Nephron (organoid): ENCODE data around the gene DLEU7.

Experiments
- H3K27ac Mint-ChIP-seq, 3 experiments: 2 replicates each; pipeline ENCODE4 v1.8.0; 2020; ENCODE audit warnings: mixed read lengths in 3 of 3, mild to moderate bottlenecking in 2 of 3, moderate library complexity in 1 of 3
- H3K27me3 Mint-ChIP-seq: 2 replicates; pipeline ENCODE4 v1.8.0; 2021; ENCODE audit warnings: low read depth, mild to moderate bottlenecking, moderate library complexity, mixed read lengths
- H3K36me3 Mint-ChIP-seq: 2 replicates; pipeline ENCODE4 v1.8.0; 2020; ENCODE audit warnings: low read depth, mixed read lengths
- H3K4me1 Mint-ChIP-seq: 2 replicates; pipeline ENCODE4 v1.8.0; 2020; ENCODE audit warnings: mixed read lengths
- H3K4me3 Mint-ChIP-seq, 3 experiments: 2 replicates each; pipeline ENCODE4 v1.8.0; 2020; ENCODE audit warnings: mild to moderate bottlenecking in 3 of 3, mixed read lengths in 3 of 3, moderate library complexity in 2 of 3
- H3K9me3 Mint-ChIP-seq: 2 replicates; pipeline ENCODE4 v1.8.0; 2020; ENCODE audit warnings: mixed read lengths
- TF ChIP-seq, protein P1 (sequence below), 3 experiments: fragments of 200-600 bp; sonication (generic); IDR thresholded peaks; one replicate each; pipeline ENCODE4 v1.5.0; 2021; ENCODE audit warnings: antibody characterized with exemption in 3 of 3; ENCODE audit not compliant: unreplicated experiment in 3 of 3

Gene DLEU7

GRCh38 chr13:50788551-50789210 lies 54.8 kb downstream of the DLEU7 start:
- peak overlapping the region; percentile 49 to 90 (median 76) for H3K27ac Mint-ChIP-seq
- TF ChIP-seq, protein P1, sequence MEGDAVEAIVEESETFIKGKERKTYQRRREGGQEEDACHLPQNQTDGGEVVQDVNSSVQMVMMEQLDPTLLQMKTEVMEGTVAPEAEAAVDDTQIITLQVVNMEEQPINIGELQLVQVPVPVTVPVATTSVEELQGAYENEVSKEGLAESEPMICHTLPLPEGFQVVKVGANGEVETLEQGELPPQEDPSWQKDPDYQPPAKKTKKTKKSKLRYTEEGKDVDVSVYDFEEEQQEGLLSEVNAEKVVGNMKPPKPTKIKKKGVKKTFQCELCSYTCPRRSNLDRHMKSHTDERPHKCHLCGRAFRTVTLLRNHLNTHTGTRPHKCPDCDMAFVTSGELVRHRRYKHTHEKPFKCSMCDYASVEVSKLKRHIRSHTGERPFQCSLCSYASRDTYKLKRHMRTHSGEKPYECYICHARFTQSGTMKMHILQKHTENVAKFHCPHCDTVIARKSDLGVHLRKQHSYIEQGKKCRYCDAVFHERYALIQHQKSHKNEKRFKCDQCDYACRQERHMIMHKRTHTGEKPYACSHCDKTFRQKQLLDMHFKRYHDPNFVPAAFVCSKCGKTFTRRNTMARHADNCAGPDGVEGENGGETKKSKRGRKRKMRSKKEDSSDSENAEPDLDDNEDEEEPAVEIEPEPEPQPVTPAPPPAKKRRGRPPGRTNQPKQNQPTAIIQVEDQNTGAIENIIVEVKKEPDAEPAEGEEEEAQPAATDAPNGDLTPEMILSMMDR (IDR thresholded peaks at IDR 0.05; ENCODE audit: unreplicated experiment in 3 of 3), result no peak
- H3K36me3 Mint-ChIP-seq, result no peaks in the 10 kb centered on the region
- H3K27me3 Mint-ChIP-seq, result no peaks in the 10 kb centered on the region
- H3K4me1 Mint-ChIP-seq, result peaks cover 5% of the 10 kb centered on the region
- H3K4me3 Mint-ChIP-seq, result no peak overlapping the region
- peaks cover 4% of the 10 kb centered on the region for H3K9me3 Mint-ChIP-seq

DNA sequence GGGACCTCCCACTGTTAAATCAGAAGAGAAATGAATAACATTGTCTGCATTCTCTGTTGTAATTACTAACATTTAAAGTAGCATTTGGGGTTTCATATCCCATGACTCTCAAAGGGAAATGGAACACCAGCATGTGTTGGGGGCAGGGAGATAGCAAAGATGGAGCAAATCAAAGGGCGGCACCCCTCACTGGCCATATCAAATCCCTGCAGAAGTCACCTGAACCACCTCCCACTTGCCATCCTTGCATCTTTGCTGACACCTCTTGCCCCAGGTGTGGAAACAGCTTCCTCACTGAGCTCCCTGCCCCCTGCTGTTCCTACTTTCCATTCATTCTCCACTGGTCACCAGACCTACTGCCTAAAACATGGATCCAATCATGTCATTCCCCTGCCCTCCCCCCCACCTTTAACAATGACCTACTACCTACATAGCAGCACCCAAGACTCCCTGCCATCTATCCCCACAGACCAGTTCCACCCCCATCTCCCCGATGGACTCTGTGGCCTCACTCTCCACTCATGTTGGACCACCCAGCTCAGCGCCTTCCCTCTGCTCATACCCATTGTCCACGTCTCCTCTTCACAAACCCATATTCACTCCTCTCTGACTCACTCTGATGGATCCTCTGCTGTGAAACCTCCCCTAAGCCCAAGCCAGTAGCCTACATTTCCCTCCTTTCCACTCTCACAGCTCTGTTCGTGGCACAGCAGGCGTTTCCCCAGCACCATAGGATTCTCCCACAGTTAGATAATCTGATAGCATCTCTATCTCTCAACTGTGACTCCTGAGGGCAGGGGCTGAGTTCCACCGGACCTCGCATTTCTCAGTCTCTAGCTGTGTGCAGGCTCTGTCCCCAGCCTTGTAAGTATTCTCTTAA lies 55.9 kb downstream of the DLEU7 start:
- H3K27ac Mint-ChIP-seq, result no peak overlapping the region
- no peaks in the 10 kb centered on the region for H3K9me3 Mint-ChIP-seq

DNA sequence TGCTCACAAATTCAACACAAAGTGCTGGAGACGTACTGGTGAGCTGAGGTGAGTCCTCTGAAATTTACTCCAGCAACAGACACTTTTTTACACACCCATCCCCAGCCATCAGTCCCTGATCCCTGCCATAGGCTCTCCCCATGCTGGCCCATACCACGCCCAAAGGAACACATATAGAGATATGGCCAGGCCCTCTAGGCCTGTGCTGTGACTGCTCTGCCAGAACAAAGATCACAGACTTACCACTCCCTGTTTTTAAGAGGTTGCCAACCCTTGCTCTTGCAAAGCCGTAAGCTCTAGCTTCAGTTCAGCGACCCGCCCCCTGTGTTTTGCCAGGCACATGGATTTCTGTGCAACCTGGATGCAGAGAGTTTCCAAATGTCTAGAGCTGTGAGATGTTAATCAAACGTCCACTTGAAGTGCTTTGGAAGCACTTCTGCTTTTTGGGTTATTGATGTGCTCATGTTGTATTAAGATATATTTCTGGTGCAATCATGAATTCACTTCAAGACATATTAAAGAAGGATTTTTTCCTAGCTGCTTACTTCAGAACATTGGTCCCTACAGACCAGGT lies 59.7 kb downstream of the DLEU7 start:
- H3K4me3 Mint-ChIP-seq, result no peak overlapping the region

More for the DNA sequence above, 55.9 kb downstream of the DLEU7 start:
- TF ChIP-seq, protein P1 (IDR thresholded peaks at IDR 0.05; ENCODE audit: unreplicated experiment in 3 of 3), result no peak
- Mint-ChIP-seq H3K27me3 (no peaks in the 10 kb centered on the region), H3K36me3 (no peaks in the 10 kb centered on the region), H3K4me1 (peaks cover 5% of the 10 kb centered on the region), H3K4me3 (no peak overlapping the region)

GRCh38 chr13:50783066-50783465 lies 60.4 kb downstream of the DLEU7 start:
- H3K9me3 Mint-ChIP-seq, result no peaks in the 10 kb centered on the region
- H3K27me3 Mint-ChIP-seq, result no peaks in the 10 kb centered on the region
- TF ChIP-seq, protein P1 (IDR thresholded peaks at IDR 0.05; ENCODE audit: unreplicated experiment in 3 of 3), result no peak

More for the DNA sequence above, 59.7 kb downstream of the DLEU7 start:
- Mint-ChIP-seq H3K27me3 (no peaks in the 10 kb centered on the region), H3K9me3 (no peaks in the 10 kb centered on the region), H3K4me1 (peaks cover 7% of the 10 kb centered on the region), H3K27ac (no peak overlapping the region), H3K36me3 (no peaks in the 10 kb centered on the region)
- TF ChIP-seq, protein P1 (IDR thresholded peaks at IDR 0.05; ENCODE audit: unreplicated experiment in 3 of 3), result no peak

DNA sequence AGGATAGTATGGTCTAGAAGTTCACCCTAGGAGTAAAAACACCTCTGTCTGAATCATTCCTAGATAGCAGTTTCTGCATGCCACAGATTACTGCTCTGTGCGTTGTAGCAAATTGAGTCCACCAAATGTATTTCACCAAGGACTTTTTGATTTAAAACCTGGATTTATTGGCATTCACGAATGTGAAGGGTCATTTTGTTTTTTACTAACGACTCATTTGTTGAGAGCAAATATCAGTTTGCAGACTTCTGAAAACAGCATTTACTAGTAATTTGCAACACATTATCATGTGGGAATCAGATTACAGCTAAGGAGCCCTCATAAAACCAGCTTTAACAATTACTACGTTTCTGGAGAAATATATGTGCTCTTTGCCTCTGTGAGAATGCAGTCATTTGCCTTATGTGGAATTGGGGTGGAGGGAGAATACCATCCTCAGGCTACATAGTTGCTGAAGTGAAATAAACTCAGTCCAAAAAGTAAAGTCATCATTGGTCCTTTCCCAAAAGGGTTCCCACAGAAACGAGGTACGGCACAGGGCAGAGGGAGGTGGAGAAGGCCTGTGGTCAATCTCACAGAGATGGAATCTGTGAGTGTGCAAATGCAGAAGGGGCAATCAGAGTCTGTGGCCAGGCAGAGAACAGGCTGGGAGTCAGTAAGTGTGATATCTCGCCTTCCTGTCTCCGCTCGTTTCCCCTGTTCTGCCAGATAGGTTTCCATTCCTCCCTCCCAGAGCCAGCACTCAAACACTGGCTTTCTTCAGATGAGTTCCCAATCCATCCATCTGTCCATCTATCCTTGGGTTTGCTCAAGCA lies 63.1 kb downstream of the DLEU7 start:
- H3K27me3 Mint-ChIP-seq, result no peaks in the 10 kb centered on the region
- TF ChIP-seq, protein P1 (IDR thresholded peaks at IDR 0.05; ENCODE audit: unreplicated experiment in 3 of 3), result no peak
- peaks cover 14% of the 10 kb centered on the region for H3K9me3 Mint-ChIP-seq
- H3K27ac Mint-ChIP-seq, result peak overlapping the region in 1 of 3 experiments; percentile 73
- peaks cover 7% of the 10 kb centered on the region for H3K4me1 Mint-ChIP-seq
- H3K4me3 Mint-ChIP-seq, result no peak overlapping the region
- peaks cover 12% of the 10 kb centered on the region for H3K36me3 Mint-ChIP-seq

More at GRCh38 chr13:50783066-50783465, 60.4 kb downstream of the DLEU7 start:
- H3K27ac Mint-ChIP-seq, result no peak overlapping the region
- H3K4me3 Mint-ChIP-seq, result no peak overlapping the region
- H3K4me1 Mint-ChIP-seq, result peaks cover 7% of the 10 kb centered on the region
- H3K36me3 Mint-ChIP-seq, result peaks cover 4% of the 10 kb centered on the region
